NCI-H2196 (cell line): ENCODE results near the gene EXTL1.
"Not testable (repeated sequence)": the region's sequence is repeated elsewhere in the genome, so short reads cannot be mapped to it uniquely, and the experiment has no call there.

Source experiments
- DNase-seq: peaks from one replicate; lab custom pipeline; 2025; ENCODE audit not compliant: unreplicated experiment; lab: John Stamatoyannopoulos, UW

The EXTL1 gene

GRCh38 chr1:26021647-26022403, at the start of gene EXTL1:
Gene EXTL1 (plus strand): TSS chr1:26021775. CDS start chr1:26022647, 872 bp downstream.
- DNase-seq, result no peak

GRCh38 chr1:25971811-25972180, 49.8 kb upstream of the EXTL1 start:
- DNase-seq, result no peak

GRCh38 chr1:25973610-25974321, 47.8 kb upstream of the EXTL1 start:
- no peak for DNase-seq

- no peak for DNase-seq
These were observed 43.8 kb upstream of the EXTL1 start for GRCh38 chr1:25977801-25978200.

GRCh38 chr1:25978403-25978802, 43.2 kb upstream of the EXTL1 start:
- no peak for DNase-seq

GRCh38 chr1:25979210-25979609, 42.4 kb upstream of the EXTL1 start:
- no peak for DNase-seq

GRCh38 chr1:25985171-25985570, 36.4 kb upstream of the EXTL1 start:
- DNase-seq, result no peak

- no peak for DNase-seq
These were observed 35.9 kb upstream of the EXTL1 start for GRCh38 chr1:25985670-25986069.

- not testable (repeated sequence) for DNase-seq
These were observed 34.8 kb upstream of the EXTL1 start for GRCh38 chr1:25986773-25987172.

GRCh38 chr1:25987951-25988350, 33.6 kb upstream of the EXTL1 start:
- DNase-seq, result no peak

GRCh38 chr1:25989440-25990234, 31.9 kb upstream of the EXTL1 start:
- no peak for DNase-seq

GRCh38 chr1:25990251-25990650, 31.3 kb upstream of the EXTL1 start:
- no peak for DNase-seq

GRCh38 chr1:25990702-25991395, 30.7 kb upstream of the EXTL1 start:
- DNase-seq, result no peak

- no peak for DNase-seq
These were observed 29.5 kb upstream of the EXTL1 start for GRCh38 chr1:25991937-25992688.

GRCh38 chr1:25992689-25993171, 28.8 kb upstream of the EXTL1 start:
- no peak for DNase-seq

- no peak for DNase-seq
These were observed 28.2 kb upstream of the EXTL1 start for GRCh38 chr1:25993197-25993951.

- no peak for DNase-seq
These were observed 27.0 kb upstream of the EXTL1 start for GRCh38 chr1:25994402-25995150.

GRCh38 chr1:25996966-25997827, 24.4 kb upstream of the EXTL1 start:
- DNase-seq, result peak; percentile 49
